Measurements from ENCODE around the gene TOGARAM1. TPM values are rescaled to one million over a fixed set of nuclear protein-coding genes. Genes with fewer than 3 reads are reported as not detected.

Gene TOGARAM1
- total and polyA plus RNA-seq, 5 donors from 2014 or later: 6.4 to 17.2 (median 9.3) TPM

GRCh38 chr14:45112896-45113781, 151.1 kb downstream of the TOGARAM1 start:
- H3K4me1 ChIP-seq (ENCODE audit: control insufficient read depth, insufficient read depth, low read length, poor library complexity, severe bottlenecking): no peaks in the 10 kb centered on the region
- Mint-ChIP-seq H3K36me3 (peaks cover 31% of the 10 kb centered on the region), H3K4me3 (no peak overlapping the region), H3K4me1 (peaks cover 16 to 20% (median 19%) of the 10 kb centered on the region in 4 donors), H3K9me3 (no peaks in the 10 kb centered on the region), H3K27me3 (no peaks in the 10 kb centered on the region), H3K27ac (peak overlapping the region in 2 of 3 donors; percentile 21 to 65)
- H3K36me3 ChIP-seq (ENCODE audit: control insufficient read depth, insufficient read depth, low read length): peaks cover 75% of the 10 kb centered on the region
- no peaks in the 10 kb centered on the region for H3K27me3 ChIP-seq (ENCODE audit: control insufficient read depth, insufficient read depth, low read length)
- no peak overlapping the region for H3K27ac ChIP-seq (ENCODE audit: insufficient read depth, low read length, poor library complexity, severe bottlenecking)
- no peaks in the 10 kb centered on the region for H3K9me3 ChIP-seq (ENCODE audit: control insufficient read depth in 2 of 2, low read length in 2 of 2)
- no peak overlapping the region for H3K4me3 ChIP-seq (ENCODE audit: low read depth, low read length)
- ATAC-seq (ENCODE audit: low read depth in 2 of 2) (peak in 1 of 2 donors; percentile 60), DNase-seq (peak in 1 of 3 donors; percentile 24)

DNA sequence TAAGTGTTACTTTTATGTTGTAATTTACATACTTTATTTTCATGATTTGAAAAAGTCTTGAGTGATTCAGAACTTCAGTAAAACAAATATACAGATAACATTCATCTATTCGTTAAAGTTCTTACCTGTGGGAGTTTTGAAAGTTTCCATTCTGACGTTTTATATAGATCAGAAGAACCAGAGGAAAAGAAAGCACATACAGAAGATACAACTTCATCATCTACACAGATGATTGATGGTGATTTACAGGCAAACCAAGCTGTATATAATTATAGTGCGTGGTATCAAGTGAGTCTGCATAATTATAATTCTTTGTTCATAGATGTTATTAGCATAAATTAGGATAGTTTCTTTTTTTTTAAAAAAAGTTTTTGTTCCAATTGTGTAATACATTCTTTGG, 152.3 kb downstream of the TOGARAM1 start:
- Mint-ChIP-seq H3K4me3 (no peak overlapping the region), H3K36me3 (peaks cover 27% of the 10 kb centered on the region), H3K4me1 (peaks cover 16 to 20% (median 18%) of the 10 kb centered on the region in 4 donors), H3K27ac (peak overlapping the region in 2 of 3 donors; percentile 48 to 62), H3K9me3 (no peaks in the 10 kb centered on the region), H3K27me3 (no peaks in the 10 kb centered on the region)
- H3K4me1 ChIP-seq (ENCODE audit: control insufficient read depth, insufficient read depth, low read length, poor library complexity, severe bottlenecking): no peaks in the 10 kb centered on the region
- H3K4me3 ChIP-seq (ENCODE audit: low read depth, low read length): no peak overlapping the region
- no peaks in the 10 kb centered on the region for H3K9me3 ChIP-seq (ENCODE audit: control insufficient read depth in 2 of 2, low read length in 2 of 2)
- peaks cover 78% of the 10 kb centered on the region for H3K36me3 ChIP-seq (ENCODE audit: control insufficient read depth, insufficient read depth, low read length)
- H3K27me3 ChIP-seq (ENCODE audit: control insufficient read depth, insufficient read depth, low read length): no peaks in the 10 kb centered on the region
- H3K27ac ChIP-seq (ENCODE audit: insufficient read depth, low read length, poor library complexity, severe bottlenecking): peak overlapping the region; percentile 50
- DNase-seq (peak in 1 of 3 donors; percentile 13), ATAC-seq (ENCODE audit: low read depth in 2 of 2) (no peak)

GRCh38 chr14:45118594-45118993, 156.6 kb downstream of the TOGARAM1 start:
- Mint-ChIP-seq H3K36me3 (peaks cover 34% of the 10 kb centered on the region), H3K4me1 (peaks cover 10 to 14% (median 11%) of the 10 kb centered on the region in 4 donors)
- peaks cover 69% of the 10 kb centered on the region for H3K36me3 ChIP-seq (ENCODE audit: control insufficient read depth, insufficient read depth, low read length)

DNA sequence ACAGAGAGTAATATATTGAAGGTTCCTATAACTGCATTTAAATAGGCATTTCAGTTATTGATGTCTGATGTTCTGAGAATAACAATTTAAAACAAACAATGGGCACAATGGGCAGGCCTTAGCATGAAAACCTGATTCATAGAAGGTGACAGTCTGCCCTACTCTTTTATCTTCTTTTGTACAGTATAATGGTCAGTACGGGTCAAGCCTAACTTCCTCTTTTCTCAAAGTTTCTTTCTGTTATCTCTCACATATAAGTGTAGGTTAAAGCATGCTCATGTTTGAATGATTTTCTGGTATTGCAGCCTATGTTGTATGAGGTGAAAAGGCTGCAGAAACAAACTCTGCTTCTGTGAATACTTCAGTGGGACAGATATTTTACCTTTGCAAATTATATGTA, 158.1 kb downstream of the TOGARAM1 start:
- Mint-ChIP-seq H3K4me3 (no peak overlapping the region), H3K4me1 (peaks cover 0 to 12% (median 7%) of the 10 kb centered on the region in 4 donors), H3K36me3 (peaks cover 40% of the 10 kb centered on the region), H3K27ac (no peak overlapping the region), H3K9me3 (no peaks in the 10 kb centered on the region), H3K27me3 (no peaks in the 10 kb centered on the region)
- Histone ChIP-seq H3K27me3 (ENCODE audit: control insufficient read depth, insufficient read depth, low read length) (no peaks in the 10 kb centered on the region), H3K36me3 (ENCODE audit: control insufficient read depth, insufficient read depth, low read length) (peaks cover 64% of the 10 kb centered on the region), H3K4me3 (ENCODE audit: low read depth, low read length) (no peak overlapping the region), H3K9me3 (ENCODE audit: control insufficient read depth in 2 of 2, low read length in 2 of 2) (no peaks in the 10 kb centered on the region), H3K27ac (ENCODE audit: insufficient read depth, low read length, poor library complexity, severe bottlenecking) (no peak overlapping the region), H3K4me1 (ENCODE audit: control insufficient read depth, insufficient read depth, low read length, poor library complexity, severe bottlenecking) (no peaks in the 10 kb centered on the region)
- no peak for DNase-seq
- no peak for ATAC-seq (ENCODE audit: low read depth in 2 of 2)

More at GRCh38 chr14:45118594-45118993, 156.6 kb downstream of the TOGARAM1 start:
- ATAC-seq (ENCODE audit: low read depth in 2 of 2) (no peak), DNase-seq (no peak)
- Histone ChIP-seq H3K9me3 (ENCODE audit: control insufficient read depth in 2 of 2, low read length in 2 of 2) (no peaks in the 10 kb centered on the region), H3K27ac (ENCODE audit: insufficient read depth, low read length, poor library complexity, severe bottlenecking) (no peak overlapping the region), H3K4me1 (ENCODE audit: control insufficient read depth, insufficient read depth, low read length, poor library complexity, severe bottlenecking) (no peaks in the 10 kb centered on the region), H3K27me3 (ENCODE audit: control insufficient read depth, insufficient read depth, low read length) (no peaks in the 10 kb centered on the region), H3K4me3 (ENCODE audit: low read depth, low read length) (no peak overlapping the region)
- H3K27ac Mint-ChIP-seq: no peak overlapping the region
- H3K9me3 Mint-ChIP-seq: no peaks in the 10 kb centered on the region
- no peak overlapping the region for H3K4me3 Mint-ChIP-seq
- no peaks in the 10 kb centered on the region for H3K27me3 Mint-ChIP-seq

DNA sequence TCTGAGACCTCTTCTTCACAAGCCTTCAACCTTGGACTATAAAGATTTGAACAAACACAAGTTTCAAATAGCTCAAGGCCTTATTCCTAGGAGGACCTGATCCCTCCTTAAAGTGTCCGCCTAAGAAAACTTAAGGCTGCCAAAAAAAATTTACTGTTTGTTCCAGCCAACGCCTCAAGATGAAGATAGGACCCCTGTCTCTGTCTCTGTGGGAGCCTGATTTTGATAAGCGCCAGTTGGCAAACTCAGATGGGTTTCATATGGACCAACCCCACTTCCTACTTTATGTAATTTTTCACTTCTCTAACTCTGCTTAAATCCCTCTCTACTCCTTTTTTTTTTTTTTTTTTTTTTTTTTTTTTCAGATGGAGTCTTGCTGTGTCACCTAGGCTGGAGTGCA, 161.3 kb downstream of the TOGARAM1 start:
- Mint-ChIP-seq H3K27me3 (no peaks in the 10 kb centered on the region), H3K27ac (no peak overlapping the region), H3K36me3 (peaks cover 40% of the 10 kb centered on the region), H3K4me3 (no peak overlapping the region), H3K4me1 (peaks cover 7 to 9% (median 8%) of the 10 kb centered on the region in 4 donors), H3K9me3 (no peaks in the 10 kb centered on the region)
- ATAC-seq (ENCODE audit: low read depth in 2 of 2): no peak
- Histone ChIP-seq H3K4me3 (ENCODE audit: low read depth, low read length) (no peak overlapping the region), H3K36me3 (ENCODE audit: control insufficient read depth, insufficient read depth, low read length) (peaks cover 41% of the 10 kb centered on the region), H3K27me3 (ENCODE audit: control insufficient read depth, insufficient read depth, low read length) (no peaks in the 10 kb centered on the region), H3K4me1 (ENCODE audit: control insufficient read depth, insufficient read depth, low read length, poor library complexity, severe bottlenecking) (no peaks in the 10 kb centered on the region), H3K9me3 (ENCODE audit: control insufficient read depth in 2 of 2, low read length in 2 of 2) (no peaks in the 10 kb centered on the region), H3K27ac (ENCODE audit: insufficient read depth, low read length, poor library complexity, severe bottlenecking) (no peak overlapping the region)
- DNase-seq: no peak

Other genes starting within 250 kb of the TOGARAM1 start
- gene KLHL28, start 243 bp upstream of the TOGARAM1 start, total RNA-seq: 53.9 TPM
- gene KLHL28, start 243 bp upstream of the TOGARAM1 start, polyA plus RNA-seq: 10 to 100 TPM; 39.9 to 50.8 (median 47.0) TPM
- 64.4 TPM for gene PRPF39, start 121.9 kb downstream of the TOGARAM1 start, total RNA-seq
- 10 to 100 TPM in 2 of 4 donors, 1 to 10 TPM in 2; 5.5 to 17.3 (median 9.9) TPM for gene PRPF39, start 121.9 kb downstream of the TOGARAM1 start, polyA plus RNA-seq
- gene FKBP3, start 172.3 kb downstream of the TOGARAM1 start, total RNA-seq: 43.8 TPM
- 10 to 100 TPM; 57.9 to 79.2 (median 64.5) TPM for gene FKBP3, start 172.3 kb downstream of the TOGARAM1 start, polyA plus RNA-seq
- gene FANCM, start 173.7 kb downstream of the TOGARAM1 start, total RNA-seq: 9.2 TPM
- gene FANCM, start 173.7 kb downstream of the TOGARAM1 start, polyA plus RNA-seq: 1 to 10 TPM; 4.0 to 5.5 (median 5.2) TPM